ENCODE measurements around the gene GDAP1L1. TPM values are rescaled to one million over a fixed set of nuclear protein-coding genes. Genes with fewer than 3 reads are reported as not detected.

The GDAP1L1 gene
- total and polyA plus RNA-seq, 4 donors = not detected

DNA sequence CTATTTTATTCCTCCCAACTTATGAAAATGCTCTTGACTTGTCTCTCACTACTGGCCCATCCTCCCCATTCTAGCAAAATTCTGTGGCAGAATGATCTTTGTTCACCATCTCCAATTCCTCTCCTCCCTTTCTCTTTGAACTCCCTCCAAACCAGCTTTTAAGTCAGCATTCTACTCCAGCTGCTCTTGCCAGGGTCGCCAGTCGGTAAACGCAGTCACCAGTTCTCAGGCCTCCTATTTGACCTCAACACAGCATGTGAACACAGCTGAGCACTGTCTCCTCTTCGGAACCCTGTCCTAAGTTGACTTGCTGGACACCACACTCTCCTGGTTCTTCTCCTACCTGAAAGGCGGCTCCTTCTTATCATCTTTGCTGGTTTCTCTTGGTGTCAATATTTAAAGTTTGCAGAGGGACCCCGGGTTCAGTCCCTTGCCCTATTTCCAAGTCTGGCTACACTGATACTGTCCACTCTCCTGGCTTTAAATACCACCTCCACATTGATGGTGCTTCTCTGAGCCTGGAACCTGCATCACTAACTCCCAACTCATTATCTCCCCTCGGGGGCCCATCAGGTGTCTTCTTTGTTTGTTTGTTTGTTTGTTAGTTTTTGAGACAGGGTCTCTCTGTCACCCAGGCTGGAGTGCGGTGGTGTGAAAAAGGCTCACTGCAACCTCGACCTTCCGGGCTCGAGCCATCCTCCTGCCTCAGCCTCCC, 27.4 kb downstream of the GDAP1L1 start:
- peaks cover 2% of the 10 kb centered on the region for H3K9me3 ChIP-seq (ENCODE audit: control insufficient read depth, low read length)
- H3K4me3 ChIP-seq (ENCODE audit: low read length in 2 of 2) = no peak overlapping the region
- no peaks in the 10 kb centered on the region for H3K36me3 ChIP-seq (ENCODE audit: control insufficient read depth in 1 of 2, insufficient read depth in 2 of 2, low read length in 1 of 2)
- H3K27ac ChIP-seq (ENCODE audit: low read depth in 1 of 2, low read length in 2 of 2) = no peak overlapping the region
- WGBS, 2 donors = 82 to 84% methylated on average over 11 of the region's 11 CpGs
- no peak for ATAC-seq (ENCODE audit: low FRiP score)
- DNase-seq = peak in 1 of 2 donors; percentile 28
- no peaks in the 10 kb centered on the region for H3K27me3 ChIP-seq (ENCODE audit: control insufficient read depth in 1 of 2, insufficient read depth in 2 of 2, low read length in 1 of 2)
- intact Hi-C loops (cut with DNase I) = no loop called here
- H3K4me1 ChIP-seq (ENCODE audit: control insufficient read depth in 1 of 2, insufficient read depth in 2 of 2, low read length in 2 of 2) = no peaks in the 10 kb centered on the region

DNA sequence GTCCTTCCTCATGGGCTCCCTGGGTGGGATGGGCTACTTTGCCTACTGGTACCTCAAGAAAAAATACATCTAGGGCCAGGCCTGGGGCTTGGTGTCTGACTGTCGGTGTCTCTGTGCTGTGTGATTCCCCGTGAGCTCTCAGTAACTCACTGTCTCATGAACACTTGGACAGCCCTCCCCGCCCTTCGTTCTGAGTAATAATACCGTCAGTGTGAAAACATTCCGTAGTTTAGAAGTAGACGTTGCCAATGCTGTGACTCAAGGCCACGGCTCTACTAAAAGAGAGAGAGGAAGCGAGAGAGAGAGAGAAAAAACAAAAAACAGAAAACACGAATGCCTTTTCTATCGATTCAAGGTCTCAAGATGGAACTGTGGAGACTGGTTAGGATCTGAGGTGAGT, 32.1 kb downstream of the GDAP1L1 start:
- Histone ChIP-seq H3K27ac (ENCODE audit: low read depth in 1 of 2, low read length in 2 of 2) (no peak overlapping the region), H3K4me3 (ENCODE audit: low read length in 2 of 2) (no peak overlapping the region), H3K36me3 (ENCODE audit: control insufficient read depth in 1 of 2, insufficient read depth in 2 of 2, low read length in 1 of 2) (no peaks in the 10 kb centered on the region), H3K4me1 (ENCODE audit: control insufficient read depth in 1 of 2, insufficient read depth in 2 of 2, low read length in 2 of 2) (no peaks in the 10 kb centered on the region), H3K27me3 (ENCODE audit: control insufficient read depth in 1 of 2, insufficient read depth in 2 of 2, low read length in 1 of 2) (no peaks in the 10 kb centered on the region), H3K9me3 (ENCODE audit: control insufficient read depth, low read length) (no peaks in the 10 kb centered on the region)
- WGBS, 2 donors = 82 to 88% methylated on average over 11 of the region's 11 CpGs
- ATAC-seq (ENCODE audit: low FRiP score) (no peak), DNase-seq (no peak)
- intact Hi-C loops (cut with DNase I) = no loop called here

DNA sequence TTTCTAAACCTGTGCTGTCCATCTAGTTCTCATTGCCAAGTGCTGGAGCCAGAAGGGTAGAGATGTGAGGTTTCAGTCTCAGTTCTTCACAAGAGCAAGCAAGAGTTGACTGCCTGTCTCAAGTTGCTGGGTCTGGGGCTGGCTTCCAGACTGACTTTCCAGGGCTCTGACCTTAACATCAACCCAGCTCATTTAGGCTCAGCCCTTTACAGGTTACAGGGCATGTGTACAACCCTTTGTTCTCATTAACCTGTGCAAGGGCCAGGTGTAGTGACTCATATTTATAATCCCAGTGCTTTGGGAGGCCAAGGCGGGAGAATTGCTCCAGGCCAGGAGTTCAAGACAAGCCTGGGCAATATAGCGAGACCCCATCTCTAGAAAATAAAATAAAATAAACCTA, 33.3 kb downstream of the GDAP1L1 start:
- ATAC-seq (ENCODE audit: low FRiP score) (no peak), DNase-seq (no peak)
- Histone ChIP-seq H3K9me3 (ENCODE audit: control insufficient read depth, low read length) (no peaks in the 10 kb centered on the region), H3K27me3 (ENCODE audit: control insufficient read depth in 1 of 2, insufficient read depth in 2 of 2, low read length in 1 of 2) (no peaks in the 10 kb centered on the region), H3K4me1 (ENCODE audit: control insufficient read depth in 1 of 2, insufficient read depth in 2 of 2, low read length in 2 of 2) (no peaks in the 10 kb centered on the region), H3K4me3 (ENCODE audit: low read length in 2 of 2) (no peak overlapping the region), H3K27ac (ENCODE audit: low read depth in 1 of 2, low read length in 2 of 2) (no peak overlapping the region), H3K36me3 (ENCODE audit: control insufficient read depth in 1 of 2, insufficient read depth in 2 of 2, low read length in 1 of 2) (no peaks in the 10 kb centered on the region)
- WGBS, 2 donors = 98% methylated on average over 2 of the region's 2 CpGs
- intact Hi-C loops (cut with DNase I) = no loop called here

DNA sequence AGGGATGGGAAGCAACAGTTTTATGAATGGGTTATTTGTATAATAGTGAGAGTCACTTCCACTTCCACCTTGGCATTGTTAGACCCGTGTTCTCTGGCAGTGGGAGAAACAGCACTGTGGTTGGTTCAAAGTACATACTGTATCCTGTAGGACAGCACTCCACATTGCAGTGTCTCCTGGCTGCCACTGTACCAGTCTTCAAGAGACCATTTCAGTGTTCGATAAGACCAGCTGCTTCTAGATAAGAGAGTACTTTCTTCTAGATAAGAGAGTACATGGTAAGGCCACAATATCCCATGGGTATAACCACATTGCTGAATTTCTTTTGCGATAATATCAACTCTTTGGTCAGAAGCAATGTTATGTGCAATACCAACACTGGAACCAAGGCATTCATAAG, 35.1 kb downstream of the GDAP1L1 start:
- intact Hi-C loops (cut with DNase I) = no loop called here
- 81 to 86% methylated on average over 3 of the region's 3 CpGs for WGBS, 2 donors
- Histone ChIP-seq H3K9me3 (ENCODE audit: control insufficient read depth, low read length) (no peaks in the 10 kb centered on the region), H3K36me3 (ENCODE audit: control insufficient read depth in 1 of 2, insufficient read depth in 2 of 2, low read length in 1 of 2) (no peaks in the 10 kb centered on the region), H3K4me1 (ENCODE audit: control insufficient read depth in 1 of 2, insufficient read depth in 2 of 2, low read length in 2 of 2) (no peaks in the 10 kb centered on the region), H3K27ac (ENCODE audit: low read depth in 1 of 2, low read length in 2 of 2) (no peak overlapping the region), H3K4me3 (ENCODE audit: low read length in 2 of 2) (no peak overlapping the region), H3K27me3 (ENCODE audit: control insufficient read depth in 1 of 2, insufficient read depth in 2 of 2, low read length in 1 of 2) (no peaks in the 10 kb centered on the region)
- ATAC-seq (ENCODE audit: low FRiP score) (no peak), DNase-seq (no peak)

DNA sequence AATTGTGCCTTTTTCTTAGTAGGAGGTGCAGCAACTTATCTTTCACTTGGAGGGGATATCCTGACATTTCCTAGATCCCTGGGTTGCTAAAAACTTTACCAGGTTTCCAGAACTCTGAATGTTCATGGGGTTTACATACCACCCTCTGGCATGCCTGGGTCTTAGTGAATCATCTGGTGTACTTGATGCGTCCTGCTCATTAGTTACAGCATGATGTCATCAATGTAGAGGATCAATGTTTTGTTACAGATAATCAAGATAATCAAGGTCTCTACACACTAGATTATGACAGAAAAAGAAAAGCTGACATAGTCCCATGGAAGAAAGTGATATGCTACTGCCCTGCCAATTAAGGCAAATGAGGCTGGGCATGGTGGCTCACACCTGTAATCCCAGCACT, 36.9 kb downstream of the GDAP1L1 start:
- Histone ChIP-seq H3K27ac (ENCODE audit: low read depth in 1 of 2, low read length in 2 of 2) (no peak overlapping the region), H3K27me3 (ENCODE audit: control insufficient read depth in 1 of 2, insufficient read depth in 2 of 2, low read length in 1 of 2) (no peaks in the 10 kb centered on the region), H3K4me1 (ENCODE audit: control insufficient read depth in 1 of 2, insufficient read depth in 2 of 2, low read length in 2 of 2) (no peaks in the 10 kb centered on the region), H3K4me3 (ENCODE audit: low read length in 2 of 2) (no peak overlapping the region), H3K36me3 (ENCODE audit: control insufficient read depth in 1 of 2, insufficient read depth in 2 of 2, low read length in 1 of 2) (no peaks in the 10 kb centered on the region), H3K9me3 (ENCODE audit: control insufficient read depth, low read length) (no peaks in the 10 kb centered on the region)
- DNase-seq = no peak
- no peak for ATAC-seq (ENCODE audit: low FRiP score)
- intact Hi-C loops (cut with DNase I) = no loop called here
- 92 to 95% methylated on average over 1 of the region's 1 CpG for WGBS, 2 donors

DNA sequence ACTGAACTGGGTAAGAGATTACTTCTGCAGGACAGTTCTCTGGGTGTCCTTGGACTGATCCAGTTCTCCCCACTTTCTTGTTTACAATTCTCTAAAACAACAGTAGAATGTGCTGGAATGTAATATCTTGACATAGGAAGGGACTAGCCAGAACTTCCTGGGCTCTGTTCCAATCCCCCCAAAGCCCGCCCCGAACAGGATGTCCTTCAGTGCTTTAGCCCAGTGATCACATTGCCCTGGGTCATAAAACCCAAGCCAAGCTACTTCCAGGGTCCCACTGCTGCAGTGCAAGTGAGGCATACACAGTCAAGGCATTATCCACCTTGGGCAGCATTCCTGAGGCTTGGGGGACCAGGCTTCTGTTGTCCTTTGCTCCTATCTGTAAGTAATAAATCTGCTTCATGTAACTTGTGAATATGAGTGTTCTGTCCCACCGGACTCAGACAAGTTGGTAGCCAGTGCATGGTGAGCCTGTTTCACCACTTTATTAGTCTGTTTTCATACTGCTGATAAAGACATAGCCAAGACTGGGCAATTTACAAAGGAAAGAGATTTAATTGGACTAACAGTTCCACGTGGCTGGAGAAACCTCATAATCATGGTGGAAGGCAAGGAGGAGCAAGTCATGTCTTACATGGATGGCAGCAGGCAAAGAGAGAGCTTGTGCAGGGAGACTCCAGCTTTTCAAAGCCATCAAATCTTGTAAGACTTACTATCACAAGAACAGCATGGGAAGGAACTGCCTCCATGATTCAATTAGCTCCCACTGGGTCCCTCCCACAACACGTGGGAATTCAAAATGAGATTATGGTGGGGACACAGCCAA, 40.4 kb downstream of the GDAP1L1 start:
- intact Hi-C loops (cut with DNase I) = no loop called here
- 77 to 81% methylated on average over 5 of the region's 5 CpGs for WGBS, 2 donors
- Histone ChIP-seq H3K27ac (ENCODE audit: low read depth in 1 of 2, low read length in 2 of 2) (no peak overlapping the region), H3K4me1 (ENCODE audit: control insufficient read depth in 1 of 2, insufficient read depth in 2 of 2, low read length in 2 of 2) (no peaks in the 10 kb centered on the region), H3K27me3 (ENCODE audit: control insufficient read depth in 1 of 2, insufficient read depth in 2 of 2, low read length in 1 of 2) (no peaks in the 10 kb centered on the region), H3K36me3 (ENCODE audit: control insufficient read depth in 1 of 2, insufficient read depth in 2 of 2, low read length in 1 of 2) (no peaks in the 10 kb centered on the region), H3K4me3 (ENCODE audit: low read length in 2 of 2) (no peak overlapping the region), H3K9me3 (ENCODE audit: control insufficient read depth, low read length) (no peaks in the 10 kb centered on the region)
- DNase-seq = no peak
- no peak for ATAC-seq (ENCODE audit: low FRiP score)

DNA sequence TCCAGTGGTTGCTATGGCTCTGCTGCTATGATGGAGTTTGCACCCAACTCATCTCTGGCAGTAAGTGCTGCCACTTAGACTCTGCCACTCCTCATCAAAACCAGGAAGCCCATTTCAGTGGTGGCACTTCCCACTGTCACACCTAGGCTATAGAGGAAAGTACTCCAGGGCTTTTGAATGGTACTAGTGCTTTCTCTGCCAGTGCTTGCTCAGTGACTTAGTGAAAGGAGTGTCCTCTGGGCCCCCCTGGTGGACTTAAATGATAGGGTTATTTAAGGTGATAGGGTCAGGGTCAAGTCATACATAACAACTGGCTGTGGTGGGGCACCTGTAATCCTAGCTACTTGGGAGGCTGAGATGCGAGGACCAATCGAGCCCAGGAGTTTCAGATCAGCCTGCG, 41.1 kb downstream of the GDAP1L1 start:
- H3K4me1 ChIP-seq (ENCODE audit: control insufficient read depth in 1 of 2, insufficient read depth in 2 of 2, low read length in 2 of 2) = no peaks in the 10 kb centered on the region
- H3K4me3 ChIP-seq (ENCODE audit: low read length in 2 of 2) = no peak overlapping the region
- H3K27me3 ChIP-seq (ENCODE audit: control insufficient read depth in 1 of 2, insufficient read depth in 2 of 2, low read length in 1 of 2) = no peaks in the 10 kb centered on the region
- intact Hi-C loops (cut with DNase I) = no loop called here
- H3K27ac ChIP-seq (ENCODE audit: low read depth in 1 of 2, low read length in 2 of 2) = no peak overlapping the region
- no peak for DNase-seq
- no peaks in the 10 kb centered on the region for H3K9me3 ChIP-seq (ENCODE audit: control insufficient read depth, low read length)
- WGBS, 2 donors = 96 to 97% methylated on average over 3 of the region's 3 CpGs
- no peak for ATAC-seq (ENCODE audit: low FRiP score)
- H3K36me3 ChIP-seq (ENCODE audit: control insufficient read depth in 1 of 2, insufficient read depth in 2 of 2, low read length in 1 of 2) = no peaks in the 10 kb centered on the region

DNA sequence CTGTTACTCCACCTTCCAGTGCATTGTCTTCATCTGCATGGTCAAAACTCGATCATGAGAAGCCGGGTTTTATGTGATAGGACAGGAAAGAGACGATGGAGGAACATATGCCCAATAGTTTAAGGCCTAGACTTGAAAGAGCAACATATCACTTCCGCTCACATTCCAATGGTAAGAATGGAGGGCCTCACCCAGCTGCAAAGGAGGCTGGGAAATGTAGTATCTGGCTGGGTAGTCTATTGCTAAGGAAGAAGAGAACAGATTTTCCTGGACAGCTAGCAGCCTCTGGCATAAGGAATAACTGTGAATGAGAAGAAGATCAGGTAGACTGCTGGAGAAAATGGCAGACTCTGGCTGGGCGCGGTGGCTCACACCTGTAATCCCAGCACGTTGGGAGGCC, 44.6 kb downstream of the GDAP1L1 start:
- intact Hi-C loops (cut with DNase I) = no loop called here
- Histone ChIP-seq H3K27ac (ENCODE audit: low read depth in 1 of 2, low read length in 2 of 2) (no peak overlapping the region), H3K9me3 (ENCODE audit: control insufficient read depth, low read length) (no peaks in the 10 kb centered on the region), H3K27me3 (ENCODE audit: control insufficient read depth in 1 of 2, insufficient read depth in 2 of 2, low read length in 1 of 2) (no peaks in the 10 kb centered on the region), H3K36me3 (ENCODE audit: control insufficient read depth in 1 of 2, insufficient read depth in 2 of 2, low read length in 1 of 2) (no peaks in the 10 kb centered on the region), H3K4me3 (ENCODE audit: low read length in 2 of 2) (no peak overlapping the region), H3K4me1 (ENCODE audit: control insufficient read depth in 1 of 2, insufficient read depth in 2 of 2, low read length in 2 of 2) (no peaks in the 10 kb centered on the region)
- 92% methylated on average over 7 of the region's 7 CpGs for WGBS, 2 donors
- ATAC-seq (ENCODE audit: low FRiP score) (no peak), DNase-seq (no peak)

DNA sequence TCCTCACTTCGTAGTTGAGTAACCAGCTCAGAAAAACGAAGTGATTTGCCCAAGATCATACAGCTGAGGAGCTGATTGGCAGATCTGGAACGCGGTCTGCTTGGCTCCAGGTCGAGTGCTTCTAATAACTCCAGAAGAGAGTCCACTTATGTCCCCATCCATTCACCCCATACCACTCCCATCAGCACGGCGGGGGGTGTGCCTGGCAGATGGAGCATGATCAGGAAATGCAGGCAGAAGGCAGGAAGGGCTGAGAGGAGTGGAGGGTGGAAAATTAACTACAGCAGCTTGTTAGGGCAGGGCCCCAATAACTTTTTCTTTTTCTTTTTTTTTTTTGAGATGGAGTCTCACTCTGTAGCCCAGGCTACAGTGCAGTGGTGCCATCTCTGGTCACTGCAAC, 48.9 kb downstream of the GDAP1L1 start:
- 85 to 89% methylated on average over 7 of the region's 7 CpGs for WGBS, 2 donors
- Histone ChIP-seq H3K4me3 (ENCODE audit: low read length in 2 of 2) (no peak overlapping the region), H3K9me3 (ENCODE audit: control insufficient read depth, low read length) (no peaks in the 10 kb centered on the region), H3K27me3 (ENCODE audit: control insufficient read depth in 1 of 2, insufficient read depth in 2 of 2, low read length in 1 of 2) (no peaks in the 10 kb centered on the region), H3K27ac (ENCODE audit: low read depth in 1 of 2, low read length in 2 of 2) (no peak overlapping the region), H3K4me1 (ENCODE audit: control insufficient read depth in 1 of 2, insufficient read depth in 2 of 2, low read length in 2 of 2) (no peaks in the 10 kb centered on the region), H3K36me3 (ENCODE audit: control insufficient read depth in 1 of 2, insufficient read depth in 2 of 2, low read length in 1 of 2) (no peaks in the 10 kb centered on the region)
- no peak for ATAC-seq (ENCODE audit: low FRiP score)
- DNase-seq = no peak
- intact Hi-C loops (cut with DNase I) = no loop called here
